ENCODE results near the gene ERICH2. TPM values are rescaled to one million over a fixed set of nuclear protein-coding genes. Genes with fewer than 3 reads are reported as not detected.

Gene ERICH2
- total RNA-seq, 1 experiment from 2014 or later = 2.4 TPM

DNA sequence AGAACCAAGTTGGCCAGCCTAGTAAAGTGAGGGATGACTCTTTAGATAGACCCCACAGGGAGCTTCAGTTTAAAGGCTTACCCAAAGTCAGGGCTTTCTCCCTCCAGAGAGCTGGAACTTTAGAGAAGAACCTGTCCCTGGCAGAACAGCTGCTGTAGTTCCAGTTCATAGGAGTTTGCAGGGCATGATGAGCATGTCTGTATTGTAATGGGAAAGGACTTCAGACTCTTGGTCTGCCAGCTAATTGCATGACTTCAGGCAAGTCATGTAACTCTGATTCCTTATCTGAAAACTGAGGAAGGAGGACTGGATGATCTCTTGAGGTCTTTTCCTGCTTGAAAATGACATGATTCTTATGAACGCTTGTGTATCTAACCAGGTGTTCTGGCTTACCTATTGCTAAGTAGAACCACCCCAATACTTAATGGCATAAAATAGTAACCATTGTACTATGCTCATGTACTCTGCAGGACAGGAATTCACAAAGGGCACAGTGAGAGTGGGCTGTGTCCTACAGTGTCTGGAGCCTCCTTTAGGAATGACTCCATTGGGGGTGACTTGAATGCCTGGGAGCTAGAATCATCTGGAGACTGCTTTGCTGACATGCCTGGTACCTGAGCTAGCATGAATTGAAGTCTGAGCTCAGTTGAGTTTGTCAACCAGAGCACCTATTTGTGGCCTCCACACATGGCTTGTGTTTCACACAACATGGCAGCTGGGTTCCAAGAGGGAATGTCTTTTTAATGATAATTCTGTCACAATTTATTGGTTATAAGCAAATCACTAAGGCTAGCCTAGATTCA, 36.2 kb upstream of the ERICH2 start:
- RAD21 ChIA-PET (ENCODE audit: low non-redundant PET in 1 of 2, low total read pairs in 2 of 2, uncharacterized antibody in 2 of 2, unreplicated experiment in 2 of 2) = no interaction called here
- POLR2A ChIA-PET = no interaction called here
- Histone ChIP-seq H3K4me3 (replicated peaks in 1 of 2; ENCODE audit: low read depth in 1 of 2, low read length in 2 of 2) (no peak overlapping the region), H3K4me1 (ENCODE audit: control insufficient read depth in 1 of 2, insufficient read depth in 2 of 2, low read length in 2 of 2) (peaks cover 4 to 11% of the 10 kb centered on the region in 2 experiments; a peak in 3 of 4 replicates), H3K36me3 (ENCODE audit: control insufficient read depth in 1 of 2, insufficient read depth in 2 of 2, low read length in 2 of 2) (no peaks in the 10 kb centered on the region), H2AFZ (ENCODE audit: low read depth, low read length, poor library complexity, severe bottlenecking) (no peak overlapping the region), H3K9ac (ENCODE audit: low read length) (no peak overlapping the region), H3K27ac (ENCODE audit: low read depth, low read length) (no peak overlapping the region), H3K79me2 (ENCODE audit: insufficient read depth, low read length) (no peaks in the 10 kb centered on the region), H3K27me3 (ENCODE audit: insufficient read depth, low read length) (no peaks in the 10 kb centered on the region), H3K4me2 (ENCODE audit: low read length) (no peak overlapping the region), H3K9me3 (ENCODE audit: control insufficient read depth in 1 of 2, insufficient read depth in 1 of 2, low read depth in 1 of 2, low read length in 2 of 2) (no peaks in the 10 kb centered on the region), H4K20me1 (ENCODE audit: insufficient read depth) (no peaks in the 10 kb centered on the region), H3K9me2 (ENCODE audit: insufficient read depth) (no peaks in the 10 kb centered on the region)
- CTCF ChIA-PET = no interaction called here
- intact Hi-C loops (cut with micrococcal nuclease) = no loop called here
- BruUV-seq (replicated peaks) = no TSS peak
- TF ChIP-seq POLR2A (IDR thresholded peaks at IDR 0.05; ENCODE audit: borderline replicate concordance, extremely low read depth, insufficient read depth, insufficient read length) (no peak), ZFX (IDR thresholded peaks at IDR 0.05) (no peak), EZH2 (IDR thresholded peaks at IDR 0.05) (no peak), RAD21 (IDR thresholded peaks at IDR 0.05; ENCODE audit: low read depth) (no peak), SIN3A (IDR thresholded peaks at IDR 0.05; ENCODE audit: low read depth) (no peak), FOSL1 (IDR thresholded peaks at IDR 0.05; ENCODE audit: low read depth) (no peak), POLR2AphosphoS5 (IDR thresholded peaks at IDR 0.05; ENCODE audit: low read depth, low read length) (no peak), CEBPB (IDR thresholded peaks at IDR 0.05; ENCODE audit: low read depth) (no peak), CBX3 (IDR thresholded peaks at IDR 0.05; ENCODE audit: low read depth) (no peak), SRF (IDR thresholded peaks at IDR 0.05; ENCODE audit: low read depth) (no peak), EGR1 (IDR thresholded peaks at IDR 0.05; ENCODE audit: low read depth) (no peak), ZNF274 (IDR thresholded peaks at IDR 0.05; ENCODE audit: low read depth, low read length) (no peak), EZH2phosphoT487 (IDR thresholded peaks at IDR 0.05; ENCODE audit: borderline replicate concordance) (no peak), ELF1 (IDR thresholded peaks at IDR 0.05; ENCODE audit: borderline replicate concordance, low read depth) (no peak), YY1 (IDR thresholded peaks at IDR 0.05; ENCODE audit: extremely low read depth, insufficient replicate concordance, low read depth, low read length) (no peak), SP1 (IDR thresholded peaks at IDR 0.05; ENCODE audit: low read depth) (no peak)
- TF ChIP-seq, protein P1, sequence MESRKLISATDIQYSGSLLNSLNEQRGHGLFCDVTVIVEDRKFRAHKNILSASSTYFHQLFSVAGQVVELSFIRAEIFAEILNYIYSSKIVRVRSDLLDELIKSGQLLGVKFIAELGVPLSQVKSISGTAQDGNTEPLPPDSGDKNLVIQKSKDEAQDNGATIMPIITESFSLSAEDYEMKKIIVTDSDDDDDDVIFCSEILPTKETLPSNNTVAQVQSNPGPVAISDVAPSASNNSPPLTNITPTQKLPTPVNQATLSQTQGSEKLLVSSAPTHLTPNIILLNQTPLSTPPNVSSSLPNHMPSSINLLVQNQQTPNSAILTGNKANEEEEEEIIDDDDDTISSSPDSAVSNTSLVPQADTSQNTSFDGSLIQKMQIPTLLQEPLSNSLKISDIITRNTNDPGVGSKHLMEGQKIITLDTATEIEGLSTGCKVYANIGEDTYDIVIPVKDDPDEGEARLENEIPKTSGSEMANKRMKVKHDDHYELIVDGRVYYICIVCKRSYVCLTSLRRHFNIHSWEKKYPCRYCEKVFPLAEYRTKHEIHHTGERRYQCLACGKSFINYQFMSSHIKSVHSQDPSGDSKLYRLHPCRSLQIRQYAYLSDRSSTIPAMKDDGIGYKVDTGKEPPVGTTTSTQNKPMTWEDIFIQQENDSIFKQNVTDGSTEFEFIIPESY (IDR thresholded peaks at IDR 0.05; ENCODE audit: extremely low read depth, insufficient replicate concordance, low read length) = no peak
- TF ChIP-seq, protein P2, sequence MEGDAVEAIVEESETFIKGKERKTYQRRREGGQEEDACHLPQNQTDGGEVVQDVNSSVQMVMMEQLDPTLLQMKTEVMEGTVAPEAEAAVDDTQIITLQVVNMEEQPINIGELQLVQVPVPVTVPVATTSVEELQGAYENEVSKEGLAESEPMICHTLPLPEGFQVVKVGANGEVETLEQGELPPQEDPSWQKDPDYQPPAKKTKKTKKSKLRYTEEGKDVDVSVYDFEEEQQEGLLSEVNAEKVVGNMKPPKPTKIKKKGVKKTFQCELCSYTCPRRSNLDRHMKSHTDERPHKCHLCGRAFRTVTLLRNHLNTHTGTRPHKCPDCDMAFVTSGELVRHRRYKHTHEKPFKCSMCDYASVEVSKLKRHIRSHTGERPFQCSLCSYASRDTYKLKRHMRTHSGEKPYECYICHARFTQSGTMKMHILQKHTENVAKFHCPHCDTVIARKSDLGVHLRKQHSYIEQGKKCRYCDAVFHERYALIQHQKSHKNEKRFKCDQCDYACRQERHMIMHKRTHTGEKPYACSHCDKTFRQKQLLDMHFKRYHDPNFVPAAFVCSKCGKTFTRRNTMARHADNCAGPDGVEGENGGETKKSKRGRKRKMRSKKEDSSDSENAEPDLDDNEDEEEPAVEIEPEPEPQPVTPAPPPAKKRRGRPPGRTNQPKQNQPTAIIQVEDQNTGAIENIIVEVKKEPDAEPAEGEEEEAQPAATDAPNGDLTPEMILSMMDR (IDR thresholded peaks at IDR 0.05 in 2 of 3, conservative IDR thresholded peaks at IDR 0.05 in 1 of 3; ENCODE audit: borderline replicate concordance in 1 of 3, insufficient read depth in 1 of 3, low read depth in 2 of 3, low read length in 2 of 3) = no peak
- TF ChIP-seq, protein P3, sequence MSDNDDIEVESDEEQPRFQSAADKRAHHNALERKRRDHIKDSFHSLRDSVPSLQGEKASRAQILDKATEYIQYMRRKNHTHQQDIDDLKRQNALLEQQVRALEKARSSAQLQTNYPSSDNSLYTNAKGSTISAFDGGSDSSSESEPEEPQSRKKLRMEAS (IDR thresholded peaks at IDR 0.05) = no peak
- TF ChIP-seq, protein P4, sequence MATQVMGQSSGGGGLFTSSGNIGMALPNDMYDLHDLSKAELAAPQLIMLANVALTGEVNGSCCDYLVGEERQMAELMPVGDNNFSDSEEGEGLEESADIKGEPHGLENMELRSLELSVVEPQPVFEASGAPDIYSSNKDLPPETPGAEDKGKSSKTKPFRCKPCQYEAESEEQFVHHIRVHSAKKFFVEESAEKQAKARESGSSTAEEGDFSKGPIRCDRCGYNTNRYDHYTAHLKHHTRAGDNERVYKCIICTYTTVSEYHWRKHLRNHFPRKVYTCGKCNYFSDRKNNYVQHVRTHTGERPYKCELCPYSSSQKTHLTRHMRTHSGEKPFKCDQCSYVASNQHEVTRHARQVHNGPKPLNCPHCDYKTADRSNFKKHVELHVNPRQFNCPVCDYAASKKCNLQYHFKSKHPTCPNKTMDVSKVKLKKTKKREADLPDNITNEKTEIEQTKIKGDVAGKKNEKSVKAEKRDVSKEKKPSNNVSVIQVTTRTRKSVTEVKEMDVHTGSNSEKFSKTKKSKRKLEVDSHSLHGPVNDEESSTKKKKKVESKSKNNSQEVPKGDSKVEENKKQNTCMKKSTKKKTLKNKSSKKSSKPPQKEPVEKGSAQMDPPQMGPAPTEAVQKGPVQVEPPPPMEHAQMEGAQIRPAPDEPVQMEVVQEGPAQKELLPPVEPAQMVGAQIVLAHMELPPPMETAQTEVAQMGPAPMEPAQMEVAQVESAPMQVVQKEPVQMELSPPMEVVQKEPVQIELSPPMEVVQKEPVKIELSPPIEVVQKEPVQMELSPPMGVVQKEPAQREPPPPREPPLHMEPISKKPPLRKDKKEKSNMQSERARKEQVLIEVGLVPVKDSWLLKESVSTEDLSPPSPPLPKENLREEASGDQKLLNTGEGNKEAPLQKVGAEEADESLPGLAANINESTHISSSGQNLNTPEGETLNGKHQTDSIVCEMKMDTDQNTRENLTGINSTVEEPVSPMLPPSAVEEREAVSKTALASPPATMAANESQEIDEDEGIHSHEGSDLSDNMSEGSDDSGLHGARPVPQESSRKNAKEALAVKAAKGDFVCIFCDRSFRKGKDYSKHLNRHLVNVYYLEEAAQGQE (IDR thresholded peaks at IDR 0.05; ENCODE audit: low read depth) = no peak
- ATAC-seq (no peak), DNase-seq (ENCODE audit: low read depth, low spot score) (no peak)
